Fibroblast of the aortic adventitia (primary cell): ENCODE data around the gene SETX. TPM values are rescaled to one million over a fixed set of nuclear protein-coding genes. Genes with fewer than 3 reads are reported as not detected.

ENCODE experiments used
- DNase-seq: peaks from one replicate; pipeline ENCODE4 v3.0.0-alpha.2; 2010; ENCODE audit warnings: low read depth
- H3K4me3 ChIP-seq: 2 replicates; pipeline ENCODE4 v1.5.1; 2011; ENCODE audit warnings: low read depth, mild to moderate bottlenecking, control low read depth, low read length, moderate library complexity
- CTCF ChIP-seq: IDR thresholded peaks from 2 replicates; pipeline ENCODE4 v1.5.1; 2011; ENCODE audit warnings: mild to moderate bottlenecking, low read length, control low read depth, inconsistent platforms; ENCODE audit not compliant: insufficient read depth
- total RNA-seq: library from RNA; depleted of rRNA; stranded (reverse); fragments of >200 nt; gene quantifications from 2 replicates; pipeline ENCODE4 v1.2.3, GENCODE V29; 2012; ENCODE audit warnings: low replicate concordance

Gene SETX
- total RNA-seq, 1 donor, result 85.0 TPM

- TF ChIP-seq CTCF, result no peak
- no peak for DNase-seq
- H3K4me3 ChIP-seq, result no peak overlapping the region
Observed at GRCh38 chr9:132249123-132249522, 105.7 kb downstream of the SETX start.

GRCh38 chr9:132247942-132248341, 106.8 kb downstream of the SETX start:
- DNase-seq, result no peak
- no peak overlapping the region for H3K4me3 ChIP-seq
- no peak for TF ChIP-seq CTCF

- no peak for TF ChIP-seq CTCF
- H3K4me3 ChIP-seq, result no peak overlapping the region
- no peak for DNase-seq
Observed at GRCh38 chr9:132245465-132245864, 109.3 kb downstream of the SETX start.

GRCh38 chr9:132244582-132245455, 110.0 kb downstream of the SETX start:
- TF ChIP-seq CTCF, result no peak
- peak; percentile 53 for DNase-seq
- no peak overlapping the region for H3K4me3 ChIP-seq

GRCh38 chr9:132243156-132244074, 111.4 kb downstream of the SETX start:
- no peak for DNase-seq
- H3K4me3 ChIP-seq, result no peak overlapping the region
- TF ChIP-seq CTCF, result no peak

GRCh38 chr9:132242621-132243155, 112.1 kb downstream of the SETX start:
- TF ChIP-seq CTCF, result no peak
- H3K4me3 ChIP-seq, result peak overlapping the region; percentile 66
- DNase-seq, result no peak
